Measurements from ENCODE around the gene SPATS2. TPM values are rescaled to one million over a fixed set of nuclear protein-coding genes. Genes with fewer than 3 reads are reported as not detected.

The SPATS2 gene
- total RNA-seq, 1 donor from 2014 or later = 7.0 TPM

DNA sequence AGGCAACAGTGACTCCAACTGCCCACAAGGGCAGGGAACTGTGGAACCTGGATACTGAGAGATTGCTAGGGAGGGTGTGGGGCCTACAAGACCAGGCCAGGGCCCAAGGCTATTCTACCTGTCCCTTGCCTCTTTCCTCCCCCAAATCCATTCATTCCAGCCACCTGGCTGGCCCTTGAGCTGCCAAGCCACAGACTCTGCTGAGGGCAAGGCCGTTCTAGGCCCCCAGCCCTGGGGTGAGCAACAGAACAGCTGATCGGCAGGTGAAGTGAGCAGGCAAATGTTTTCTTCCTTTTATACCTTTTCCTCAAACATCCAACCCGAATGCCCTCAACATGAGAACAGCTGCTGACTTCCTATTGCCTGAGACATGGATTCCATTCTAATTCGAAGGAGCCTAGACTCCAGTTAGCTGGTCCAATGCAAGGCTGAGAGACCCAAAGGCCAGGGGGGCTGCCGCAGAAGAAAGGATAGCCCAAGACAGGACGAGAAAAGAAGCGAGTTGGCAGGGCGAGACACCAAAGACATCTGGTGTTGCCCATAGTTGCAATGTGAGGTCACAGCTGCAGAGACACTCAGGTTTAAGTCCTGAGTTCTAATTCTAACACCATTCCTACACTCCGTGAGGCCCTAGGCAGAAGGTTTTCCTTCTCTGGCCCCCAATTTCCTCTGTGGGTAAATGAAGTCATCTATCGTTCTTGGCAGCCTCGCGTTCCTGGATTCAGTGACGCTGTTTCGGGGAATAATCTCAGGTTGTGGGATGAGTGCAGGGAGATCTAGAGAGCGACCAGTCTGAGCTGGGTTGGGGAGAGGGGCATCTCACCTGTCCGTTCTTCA, 31.9 kb upstream of the SPATS2 start:
- ATAC-seq (ENCODE audit: poor library complexity) (no peak), DNase-seq (no peak)
- intact Hi-C loops (cut with DNase I) = no loop called here

DNA sequence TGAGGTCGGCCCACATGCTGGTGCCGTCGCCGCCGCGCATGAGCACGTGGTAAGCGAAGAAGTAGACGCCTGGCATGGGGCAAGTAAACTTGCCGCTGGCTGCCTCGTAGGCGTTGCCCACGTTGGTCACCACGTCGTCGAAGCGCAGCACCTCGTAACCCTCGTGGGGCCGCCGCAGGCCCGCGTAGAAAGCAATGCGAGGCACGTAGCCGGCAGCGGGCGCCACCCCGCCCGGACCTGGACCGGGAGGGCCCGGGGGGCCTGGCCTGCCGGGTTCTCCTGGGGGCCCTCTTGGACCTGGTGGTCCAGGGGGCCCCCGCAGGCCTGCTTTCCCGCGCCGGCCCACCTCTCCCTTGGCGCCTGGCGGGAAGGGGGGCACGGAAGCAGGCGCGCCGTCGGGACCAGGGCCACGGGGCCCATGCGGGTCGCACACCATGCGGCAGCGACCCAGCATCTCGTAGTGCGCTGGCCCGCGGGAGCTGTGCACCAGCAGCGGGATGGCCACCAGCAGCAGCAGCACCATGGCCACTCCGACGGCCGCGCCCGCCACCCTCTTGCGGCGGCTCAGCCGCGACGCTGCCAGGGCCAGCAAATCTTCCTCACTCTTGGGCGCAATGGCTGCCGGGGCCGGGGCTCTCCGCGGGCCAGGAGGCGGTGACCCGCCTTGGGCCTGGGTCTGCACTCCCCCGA, 31.2 kb upstream of the SPATS2 start:
- intact Hi-C loops (cut with DNase I) = no loop called here
- ATAC-seq (ENCODE audit: poor library complexity) = no peak
- DNase-seq = no peak

DNA sequence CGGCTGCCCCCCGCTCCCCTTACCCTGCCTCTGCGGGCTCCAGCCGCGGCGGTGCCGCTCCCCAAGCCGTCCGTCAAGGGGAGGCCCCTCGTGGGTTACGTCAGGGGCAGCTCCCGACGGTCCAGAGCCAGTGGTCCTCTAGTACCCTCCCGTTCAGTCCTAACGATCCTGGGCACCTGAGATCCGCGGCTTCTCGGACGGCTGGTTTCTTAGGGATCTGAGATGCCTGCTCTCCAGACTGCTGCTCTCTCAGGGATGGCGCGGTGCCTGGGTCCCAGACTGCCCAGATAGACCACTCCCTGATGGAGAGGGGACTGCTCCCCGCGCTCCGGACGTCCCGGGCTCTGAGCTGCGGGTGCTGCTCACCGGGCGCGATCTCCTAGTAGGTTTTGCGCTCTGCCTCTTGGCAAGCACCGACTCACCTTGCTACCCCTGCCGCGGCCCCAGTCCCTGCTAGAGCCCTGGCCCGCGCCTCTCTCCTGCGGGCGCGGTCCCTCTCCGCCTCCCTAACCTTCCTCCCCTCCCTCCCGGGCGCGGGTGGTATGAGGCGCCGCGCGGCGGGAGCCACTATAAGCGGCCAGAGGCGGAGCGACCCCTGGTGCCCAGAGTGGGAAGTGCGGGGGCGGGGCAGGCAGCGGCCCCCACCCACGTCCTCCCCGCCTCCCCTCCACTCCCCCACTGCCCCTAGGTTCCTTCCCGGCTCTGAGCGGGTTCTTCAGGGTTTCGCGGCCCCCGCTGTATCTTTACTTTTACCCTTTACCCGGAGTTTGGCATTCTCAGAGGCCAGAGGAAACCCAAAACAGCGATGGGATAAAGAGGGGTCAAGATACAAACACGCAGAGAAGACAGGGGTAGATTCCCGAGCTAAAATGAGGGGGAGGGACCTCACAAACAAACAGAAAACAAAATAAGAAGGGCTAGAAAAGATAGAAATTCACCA, 30.3 kb upstream of the SPATS2 start, which contains the start of gene C1QL4:
Gene C1QL4 (minus strand): TSS at position 544 of the 940 bp plus-strand sequence. CDS start 711 bp downstream, outside the sequence.
- ATAC-seq (ENCODE audit: poor library complexity) (peak; percentile 94), DNase-seq (peak; percentile 91)
- intact Hi-C loops (cut with DNase I) = no loop called here

DNA sequence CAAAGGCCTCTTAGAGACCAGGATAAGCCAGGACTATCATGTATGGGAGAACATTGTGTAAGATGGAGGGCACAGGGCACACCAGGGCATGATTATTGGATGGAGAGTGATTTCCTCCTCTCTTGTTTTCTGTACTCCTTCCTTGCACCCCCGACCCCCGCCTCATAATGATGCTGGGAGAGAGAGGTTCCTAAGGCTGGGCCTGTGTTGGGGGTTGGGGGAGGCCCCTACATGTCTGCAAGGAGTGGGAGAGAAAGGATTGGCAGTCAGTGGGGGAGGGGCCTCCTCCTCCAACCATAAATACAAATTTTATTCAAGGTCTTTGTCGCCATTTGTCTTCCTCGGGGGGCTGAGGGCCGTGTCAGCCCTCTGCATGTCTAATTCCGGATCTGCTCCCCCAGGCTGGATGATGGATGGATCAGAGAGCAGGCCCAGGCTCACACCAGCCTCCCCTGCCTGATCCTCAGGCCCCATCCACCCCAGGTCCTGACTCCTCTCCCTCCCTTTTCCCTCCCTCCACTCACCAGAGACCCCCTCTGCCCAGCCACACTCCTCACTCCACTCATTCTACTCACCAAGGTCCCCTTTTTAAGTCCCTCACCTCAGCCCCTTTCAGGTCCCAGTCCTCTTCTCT, 28.3 kb upstream of the SPATS2 start:
- intact Hi-C loops (cut with DNase I) = no loop called here
- ATAC-seq (ENCODE audit: poor library complexity) (no peak), DNase-seq (no peak)

DNA sequence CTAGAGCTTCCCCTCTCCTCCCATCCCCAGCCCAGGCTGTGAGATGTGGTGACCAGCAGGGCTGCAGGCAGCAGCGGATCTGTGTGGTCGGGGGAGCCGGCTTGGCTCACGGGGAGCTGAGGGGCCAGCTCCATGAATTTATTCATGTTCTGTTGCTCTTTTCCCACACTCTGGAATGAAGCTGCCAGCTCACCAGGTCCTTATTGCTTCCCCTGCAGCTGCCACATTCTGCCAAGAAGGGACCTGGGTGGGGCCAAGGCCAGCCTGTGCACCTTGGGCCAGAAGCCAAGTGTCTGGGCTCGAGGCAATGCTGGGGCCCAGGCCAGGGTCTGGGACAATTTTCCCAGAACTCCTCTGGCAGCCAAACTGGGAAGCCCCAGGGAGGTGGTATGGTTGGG, 27.8 kb upstream of the SPATS2 start:
- no peak for DNase-seq
- no peak for ATAC-seq (ENCODE audit: poor library complexity)
- intact Hi-C loops (cut with DNase I) = no loop called here

DNA sequence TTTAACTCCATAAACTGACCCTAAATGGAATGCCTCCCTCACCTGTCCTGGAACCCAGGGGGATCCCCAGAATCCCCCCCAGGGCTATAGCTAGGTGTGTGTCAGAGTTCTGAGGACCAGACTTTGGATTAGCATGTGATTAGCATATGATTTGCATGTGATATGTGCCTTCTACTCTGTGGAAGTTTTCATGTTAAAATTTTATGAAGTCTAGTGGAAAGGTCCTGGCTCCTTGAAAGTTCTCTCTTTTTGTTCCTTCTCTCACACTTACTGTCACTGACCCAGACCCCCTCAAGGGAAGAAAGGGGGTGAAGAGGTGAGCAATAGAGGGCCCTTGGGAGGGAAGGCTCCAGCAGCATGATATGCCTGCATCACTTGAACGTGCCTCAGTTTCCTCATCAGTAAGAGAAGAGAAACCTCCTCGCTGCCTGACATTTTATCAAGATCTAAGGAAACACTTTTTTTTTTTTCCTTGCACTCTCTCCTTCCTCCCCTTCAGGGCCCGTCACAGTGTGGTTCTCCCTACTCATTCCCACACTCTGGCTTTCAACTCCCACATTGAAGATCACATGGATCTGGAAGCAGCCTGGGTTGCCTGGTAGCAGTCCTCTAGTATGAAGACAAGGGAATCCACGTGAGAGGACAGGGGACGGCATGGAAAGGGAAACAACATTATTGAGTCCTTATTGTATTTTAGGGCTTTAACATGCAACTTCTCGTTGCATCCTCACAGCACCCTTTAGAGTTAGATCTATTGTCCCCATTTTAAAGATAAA, 27.0 kb upstream of the SPATS2 start:
- intact Hi-C loops (cut with DNase I) = loop anchor here (5.0 kb wide), 1 partner anchor 53 kb away; no protein-coding TSS in a partner anchor
- DNase-seq (no peak), ATAC-seq (ENCODE audit: poor library complexity) (no peak)

DNA sequence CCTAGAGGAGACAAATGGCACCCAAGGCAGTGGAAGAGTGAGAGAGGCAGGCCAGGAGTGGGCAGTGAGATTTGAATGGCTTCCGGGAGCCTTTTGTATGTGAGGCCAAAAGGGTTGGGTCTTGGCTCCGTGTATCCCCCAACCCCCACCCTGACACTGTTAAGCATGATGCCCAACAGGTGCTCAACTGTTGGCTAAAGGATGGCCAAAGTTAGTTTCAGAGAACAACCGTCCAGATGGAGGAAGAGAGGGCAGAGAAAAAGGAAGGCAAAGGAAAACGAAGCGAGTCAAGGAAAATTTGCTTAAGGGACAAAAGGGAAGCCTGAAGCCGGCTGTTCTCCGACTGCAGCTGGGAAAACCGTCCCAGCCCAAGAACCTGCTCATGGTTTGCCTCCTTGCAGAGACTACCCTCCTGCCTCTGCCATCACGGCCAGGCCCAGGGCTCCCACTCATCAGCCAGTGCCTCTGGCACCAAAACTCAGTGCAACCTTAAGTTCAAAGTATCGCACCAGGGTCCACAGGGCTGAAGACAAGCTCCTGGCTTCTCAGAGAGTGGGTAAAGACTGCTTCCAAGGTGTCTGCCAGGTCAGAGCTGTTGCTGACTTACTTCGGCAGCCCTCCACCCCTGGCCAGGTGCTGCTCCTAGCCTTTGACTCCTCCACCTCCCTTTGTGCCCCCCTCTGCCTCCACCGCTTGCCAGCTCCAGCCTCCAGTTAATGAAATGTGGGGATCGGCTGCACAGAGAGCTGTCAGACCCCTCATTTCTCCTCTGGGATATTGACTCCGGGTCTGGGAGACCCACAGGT, 26.1 kb upstream of the SPATS2 start:
- intact Hi-C loops (cut with DNase I) = loop anchor here (5.0 kb wide), 1 partner anchor 54 kb away; no protein-coding TSS in a partner anchor
- DNase-seq (no peak), ATAC-seq (ENCODE audit: poor library complexity) (no peak)

DNA sequence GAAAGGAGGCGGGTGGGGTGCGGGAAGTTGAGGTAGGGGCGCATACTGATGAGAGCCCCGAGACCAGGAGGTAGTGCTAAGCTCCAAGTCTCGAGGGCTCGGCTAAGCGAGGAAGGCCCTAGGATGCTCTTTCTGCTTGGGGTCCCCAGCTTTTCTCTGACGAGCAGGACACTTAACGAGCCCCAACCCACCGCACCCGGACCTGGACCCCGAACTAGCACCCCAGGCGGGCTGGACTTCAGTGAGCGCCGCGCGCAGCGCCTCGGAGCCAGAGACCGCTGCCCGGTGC, 25.5 kb upstream of the SPATS2 start:
- DNase-seq = no peak
- intact Hi-C loops (cut with DNase I) = loop anchor here (5.0 kb wide), 1 partner anchor 54 kb away; no protein-coding TSS in a partner anchor
- no peak for ATAC-seq (ENCODE audit: poor library complexity)

DNA sequence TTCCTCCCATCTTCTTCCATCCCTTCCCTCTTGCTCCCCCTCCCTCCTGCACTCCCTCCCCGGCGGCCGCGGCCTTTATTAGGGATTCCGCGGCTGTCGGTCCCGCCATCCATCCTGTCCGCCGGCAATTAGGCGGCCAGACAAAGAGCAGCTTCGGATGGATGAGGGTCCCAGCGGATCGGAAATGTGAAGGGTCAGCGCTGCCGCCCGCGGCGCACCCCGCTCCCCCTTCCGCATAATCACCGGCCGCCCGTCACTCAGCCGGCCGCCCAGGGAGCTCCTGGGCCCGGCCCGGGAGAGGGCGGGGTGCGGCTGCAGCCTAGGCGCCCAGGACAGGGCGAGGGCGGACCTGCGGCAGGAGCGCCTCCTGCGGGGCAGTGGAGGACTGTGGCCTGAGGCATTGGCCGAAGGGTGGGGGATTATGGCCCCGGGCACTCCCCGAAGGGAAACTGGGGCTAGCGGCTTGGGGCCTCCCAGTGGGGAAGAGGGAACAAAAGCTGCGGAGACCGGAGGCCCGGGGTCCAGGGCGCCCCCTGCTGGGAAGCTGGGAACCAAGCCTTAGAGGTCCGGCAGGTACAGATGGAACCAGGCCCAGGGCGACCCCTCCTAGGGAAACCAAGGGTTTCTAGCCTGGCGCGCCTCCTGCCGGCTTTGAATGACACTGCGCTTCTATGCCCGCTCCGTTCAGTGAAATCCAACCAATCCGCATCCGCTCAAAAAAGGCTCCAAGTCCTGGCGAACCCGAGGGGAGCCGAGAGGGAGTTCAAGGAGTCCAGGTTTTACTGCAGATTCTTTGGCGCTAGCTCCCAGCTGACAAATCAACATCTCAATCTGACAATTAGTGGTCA, 25.0 kb upstream of the SPATS2 start:
- intact Hi-C loops (cut with DNase I) = loop anchor here (5.0 kb wide), 1 partner anchor 55 kb away; no protein-coding TSS in a partner anchor
- DNase-seq (peak; percentile 83), ATAC-seq (ENCODE audit: poor library complexity) (peak; percentile 63)

DNA sequence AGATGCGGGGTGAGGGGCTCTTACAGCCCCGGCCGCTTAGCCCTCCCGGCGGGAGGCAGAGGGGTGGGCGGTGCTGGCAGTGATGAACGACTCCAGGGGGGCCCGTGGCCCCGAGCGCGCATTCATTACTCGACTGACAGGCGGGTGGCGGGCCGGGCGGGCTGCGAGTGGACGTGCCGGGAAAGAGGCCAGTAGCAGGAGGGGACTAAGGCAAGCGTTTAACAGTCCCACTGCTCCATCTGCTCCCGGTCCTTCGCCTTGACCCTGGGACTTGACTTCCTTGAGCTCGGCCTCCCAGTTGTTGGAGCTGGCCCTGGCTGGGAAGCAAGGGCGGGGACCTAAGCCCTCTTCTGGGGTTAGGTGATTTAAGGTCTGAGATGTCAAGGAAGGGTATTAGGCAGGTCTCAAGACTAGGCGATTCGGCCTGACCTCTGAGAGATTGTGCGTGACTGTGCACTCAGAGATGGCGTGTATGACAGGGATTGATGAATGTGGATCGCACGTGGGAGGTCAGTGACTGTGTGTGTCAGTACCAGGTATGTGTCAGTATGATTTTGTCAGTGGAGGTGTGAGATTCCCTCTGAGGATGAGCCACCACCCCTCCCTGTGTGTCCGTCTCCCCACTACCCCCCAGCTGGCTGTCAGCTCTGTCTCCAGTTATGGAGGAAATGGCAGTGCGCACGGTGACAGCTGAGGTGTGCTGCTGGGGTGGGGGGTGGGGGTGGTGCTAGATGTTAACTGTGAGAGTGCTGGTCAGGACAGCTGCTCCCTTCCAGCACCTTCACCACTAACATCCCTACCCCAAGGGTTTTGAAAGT, 24.1 kb upstream of the SPATS2 start:
- ATAC-seq (ENCODE audit: poor library complexity) = no peak
- intact Hi-C loops (cut with DNase I) = loop anchor here (5.0 kb wide), 1 partner anchor 56 kb away; no protein-coding TSS in a partner anchor
- DNase-seq = no peak

DNA sequence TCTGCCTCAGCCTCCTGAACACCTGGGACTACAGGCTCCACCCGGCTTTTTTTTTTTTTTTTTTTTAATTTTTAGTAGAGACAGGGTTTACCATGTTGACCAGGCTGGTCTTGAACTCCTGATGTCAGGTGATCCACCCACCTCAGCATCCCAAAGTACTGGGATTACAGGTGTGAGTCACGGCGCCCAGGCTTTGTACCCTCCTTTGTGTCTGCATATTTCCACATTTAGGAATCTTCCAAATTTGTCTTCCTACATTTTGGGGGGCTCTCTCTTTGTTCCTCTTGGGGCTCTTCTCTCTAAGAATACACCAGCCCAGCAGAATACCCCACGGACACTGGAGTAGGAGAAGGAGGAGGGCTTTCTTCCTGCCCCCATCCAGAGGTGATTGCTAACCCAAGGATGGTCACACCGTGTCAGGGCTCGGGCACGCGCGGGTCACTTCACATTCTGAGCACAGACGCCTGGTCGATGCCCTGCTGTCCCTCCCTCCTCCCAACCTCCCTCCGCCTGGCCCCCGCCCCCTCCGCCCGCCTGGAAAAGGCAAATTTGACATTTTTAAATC, 22.7 kb upstream of the SPATS2 start:
- intact Hi-C loops (cut with DNase I) = loop anchor here (5.0 kb wide), 1 partner anchor 57 kb away; no protein-coding TSS in a partner anchor
- DNase-seq = no peak
- ATAC-seq (ENCODE audit: poor library complexity) = no peak

DNA sequence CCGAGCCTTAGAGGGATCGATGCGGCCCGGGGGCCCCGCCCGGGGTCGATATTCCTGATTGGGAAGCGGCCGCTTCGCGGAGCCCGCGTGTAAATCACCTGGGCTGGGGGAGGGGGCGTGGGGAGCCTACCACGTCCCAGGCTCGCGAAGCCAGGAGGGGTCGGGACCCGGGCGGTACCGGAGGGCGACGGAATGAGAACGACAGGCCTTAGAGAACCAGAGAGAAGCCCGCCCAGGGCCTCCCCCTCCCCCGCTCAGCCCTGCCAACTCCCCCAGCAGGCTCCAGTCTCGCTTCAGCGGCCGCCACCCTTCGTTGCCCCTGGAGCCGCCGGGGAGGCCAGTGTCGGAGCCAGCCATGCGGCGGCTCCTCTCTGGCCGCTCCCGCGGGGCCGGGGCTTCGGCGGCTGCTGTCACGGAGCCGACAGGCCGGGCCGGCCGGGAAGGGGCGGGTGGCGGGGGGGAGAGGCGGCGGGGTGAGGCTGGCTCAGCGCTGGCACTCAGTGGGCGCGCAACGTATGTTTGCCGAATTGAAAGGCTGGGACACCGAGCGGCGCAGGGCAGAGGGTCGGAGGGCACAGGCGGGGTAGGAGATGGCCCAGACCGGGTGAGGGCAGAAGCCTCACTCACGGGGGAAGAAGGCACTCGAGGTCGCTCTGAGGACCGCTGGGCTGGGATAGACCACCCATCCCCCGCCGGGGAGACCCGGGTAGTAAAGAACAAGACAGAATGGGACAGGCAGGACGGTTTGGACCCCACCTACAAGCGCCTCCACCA, 22.0 kb upstream of the SPATS2 start:
- no peak for DNase-seq
- peak; percentile 22 for ATAC-seq (ENCODE audit: poor library complexity)
- intact Hi-C loops (cut with DNase I) = no loop called here

DNA sequence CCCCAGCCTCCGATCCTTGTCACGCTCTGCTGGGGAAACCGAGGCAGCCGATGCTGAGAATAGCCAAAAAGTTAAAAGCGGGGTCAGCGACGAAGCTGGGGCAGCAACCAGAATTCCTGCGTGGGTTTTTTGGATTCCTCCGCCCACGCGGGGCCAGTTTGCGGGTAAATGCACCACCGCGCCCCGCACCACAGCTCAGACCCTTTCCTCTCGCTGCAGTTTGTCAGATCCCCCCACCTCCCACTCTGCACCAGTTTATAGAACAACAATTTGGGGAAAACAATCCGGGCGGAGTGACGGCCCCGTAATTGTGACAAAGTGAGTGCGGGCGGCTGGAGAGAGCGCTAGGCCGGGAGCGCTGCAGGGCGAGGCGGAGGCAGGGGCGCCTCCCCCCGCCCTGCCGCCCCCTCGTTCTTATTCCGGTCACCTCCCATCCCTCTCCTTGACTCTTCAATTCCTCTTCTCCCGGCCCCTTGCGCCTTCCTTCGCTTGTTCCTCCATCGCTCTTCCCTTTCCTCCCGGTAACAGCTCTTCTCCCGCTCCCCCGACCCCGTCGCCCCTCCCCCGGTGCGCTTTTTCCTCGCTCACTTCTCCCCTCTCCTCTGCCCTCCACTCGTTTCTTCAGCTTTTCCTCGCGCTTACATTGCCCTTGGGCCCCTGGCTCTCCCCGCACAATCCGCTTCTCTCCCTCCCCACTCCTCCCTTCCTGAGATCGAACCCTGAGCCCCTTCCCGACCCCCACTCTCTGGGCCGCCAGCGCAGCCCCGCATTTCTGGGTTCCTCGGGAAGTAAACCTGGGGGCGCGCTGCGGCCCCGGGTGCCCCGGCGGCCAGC, 21.2 kb upstream of the SPATS2 start:
- intact Hi-C loops (cut with DNase I) = no loop called here
- no peak for DNase-seq
- no peak for ATAC-seq (ENCODE audit: poor library complexity)
